ENCODE measurements around the gene GPC1. TPM values are rescaled to one million over a fixed set of nuclear protein-coding genes. Genes with fewer than 3 reads are reported as not detected.

The GPC1 gene
- polyA plus RNA-seq, 1 donor, result 16.3 TPM

DNA sequence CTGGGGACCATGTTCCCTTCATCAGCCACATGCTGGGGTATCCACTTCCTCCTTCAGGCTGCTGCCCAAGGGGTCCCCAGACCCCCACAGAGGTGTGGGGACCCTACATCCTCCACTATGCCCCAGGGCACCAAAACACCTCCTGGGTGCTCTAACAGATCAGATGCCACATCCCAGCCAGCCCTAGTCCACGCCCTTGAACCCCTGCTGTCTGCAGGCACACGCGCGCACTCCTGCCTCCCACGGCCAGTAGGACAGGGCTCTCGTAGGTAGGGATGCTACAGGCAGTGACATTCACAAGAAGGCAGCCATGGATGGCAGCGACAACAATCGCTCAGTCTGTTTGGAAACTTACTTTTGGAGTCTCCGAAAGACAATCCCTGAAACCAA, 3.0 kb upstream of the GPC1 start:
- DNase-seq, result no peak
- WGBS (ENCODE audit: insufficient coverage, low lambda C conversion rate), result no CpG with 5 or more reads among the region's 9 CpGs
- no peak overlapping the region for H3K4me3 ChIP-seq (ENCODE audit: low read length)
- H3K27me3 ChIP-seq (ENCODE audit: control insufficient read depth, insufficient read depth, low read length), result peaks cover 32% of the 10 kb centered on the region
- no peak overlapping the region for H3K27ac ChIP-seq (ENCODE audit: low read length)
- peaks cover 3% of the 10 kb centered on the region for H3K9me3 ChIP-seq (ENCODE audit: control insufficient read depth, low read depth, low read length)
- no peaks in the 10 kb centered on the region for H3K4me1 ChIP-seq (ENCODE audit: control insufficient read depth, insufficient read depth, low read length)
- no peaks in the 10 kb centered on the region for H3K36me3 ChIP-seq (ENCODE audit: control insufficient read depth, insufficient read depth, low read length)

DNA sequence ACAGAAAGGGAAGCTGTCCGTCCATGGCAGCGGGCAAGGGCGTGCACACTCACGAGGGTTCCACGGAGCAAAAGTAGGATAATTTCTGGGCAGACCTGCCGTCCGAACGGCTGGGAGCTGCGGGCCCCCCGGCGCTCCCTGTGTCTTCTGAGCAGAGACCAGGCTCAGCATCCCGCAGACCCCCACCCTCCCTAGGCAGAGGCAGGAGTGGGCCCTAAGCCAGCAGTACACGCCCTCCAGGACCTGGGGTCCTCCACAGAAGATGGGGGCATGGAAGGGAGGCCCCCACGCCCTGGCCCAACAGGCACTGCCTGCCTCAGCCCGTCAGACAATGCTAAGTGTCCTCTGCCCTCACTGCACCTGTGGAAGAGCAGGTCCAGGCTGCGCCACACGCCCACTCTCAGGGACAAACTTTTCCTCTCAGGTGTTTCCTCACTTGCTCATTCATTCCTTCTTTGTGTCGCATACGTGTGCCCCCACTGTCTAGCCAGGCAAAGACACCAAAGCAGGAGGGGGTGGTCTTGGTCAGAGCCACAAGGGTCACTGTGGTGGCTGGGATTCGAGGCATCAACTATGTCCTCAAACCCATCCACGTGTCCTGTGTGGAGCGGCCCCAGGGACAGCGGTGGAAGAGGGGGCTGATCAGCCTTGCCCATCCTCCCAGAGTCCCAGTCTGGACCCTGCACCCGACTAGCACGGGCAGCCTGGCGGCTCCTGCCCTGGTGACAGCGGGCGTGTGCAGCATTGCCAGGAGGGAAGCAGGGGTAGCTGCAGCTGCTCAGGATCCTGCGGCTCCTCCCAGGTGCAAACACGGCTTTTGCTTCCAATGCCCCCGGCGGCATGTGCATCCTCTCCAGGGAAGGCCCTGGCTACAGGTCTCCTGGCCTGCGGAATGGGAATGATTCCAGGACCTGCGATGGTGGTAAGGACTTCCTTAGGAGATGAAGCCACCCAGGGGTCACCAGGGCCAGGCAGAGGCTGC, 2.4 kb upstream of the GPC1 start:
- no peaks in the 10 kb centered on the region for H3K4me1 ChIP-seq (ENCODE audit: control insufficient read depth, insufficient read depth, low read length)
- WGBS (ENCODE audit: insufficient coverage, low lambda C conversion rate), result no CpG with 5 or more reads among the region's 34 CpGs
- no peaks in the 10 kb centered on the region for H3K36me3 ChIP-seq (ENCODE audit: control insufficient read depth, insufficient read depth, low read length)
- no peak for DNase-seq
- H3K27ac ChIP-seq (ENCODE audit: low read length), result no peak overlapping the region
- H3K27me3 ChIP-seq (ENCODE audit: control insufficient read depth, insufficient read depth, low read length), result peaks cover 39% of the 10 kb centered on the region
- H3K9me3 ChIP-seq (ENCODE audit: control insufficient read depth, low read depth, low read length), result peaks cover 3% of the 10 kb centered on the region
- no peak overlapping the region for H3K4me3 ChIP-seq (ENCODE audit: low read length)

DNA sequence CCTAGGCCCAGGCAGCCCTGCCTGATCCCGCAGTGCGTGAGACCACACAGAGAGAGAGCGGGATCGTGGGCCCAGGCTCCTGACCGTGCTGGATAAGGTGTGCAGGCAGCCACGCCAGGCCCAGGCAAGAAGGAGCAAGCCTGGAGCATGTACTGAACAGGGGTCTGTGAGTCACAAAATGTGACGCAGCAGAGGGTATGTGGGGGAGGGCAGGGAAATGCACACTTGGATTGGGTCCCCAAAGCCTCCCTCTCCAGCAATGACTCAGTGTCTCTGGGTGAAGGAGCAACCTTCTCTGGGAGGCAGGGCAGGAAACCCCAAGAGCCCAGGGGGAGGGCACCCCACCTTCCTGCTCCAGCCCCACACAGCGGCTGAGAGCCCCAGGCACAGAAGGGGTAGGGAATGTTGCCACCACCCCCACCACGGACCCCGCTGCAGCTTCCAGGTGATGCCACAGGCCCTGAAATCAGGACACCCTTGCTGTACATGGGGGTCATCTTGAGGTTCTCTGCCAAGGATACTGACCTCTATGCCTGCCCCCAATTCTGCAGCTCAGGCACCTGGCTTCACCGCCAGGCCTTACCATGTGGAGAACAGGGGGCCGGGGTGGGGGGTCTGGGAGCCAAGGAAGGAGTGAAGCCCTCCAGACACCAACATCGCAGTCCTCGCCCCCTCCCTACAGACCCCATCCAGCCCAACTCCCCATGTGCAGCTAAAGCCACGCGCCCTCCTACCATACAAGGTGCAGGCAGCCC, 1.3 kb upstream of the GPC1 start:
- no peak for DNase-seq
- Histone ChIP-seq H3K4me1 (ENCODE audit: control insufficient read depth, insufficient read depth, low read length) (no peaks in the 10 kb centered on the region), H3K9me3 (ENCODE audit: control insufficient read depth, low read depth, low read length) (peaks cover 3% of the 10 kb centered on the region), H3K27me3 (ENCODE audit: control insufficient read depth, insufficient read depth, low read length) (peaks cover 40% of the 10 kb centered on the region), H3K27ac (ENCODE audit: low read length) (no peak overlapping the region), H3K36me3 (ENCODE audit: control insufficient read depth, insufficient read depth, low read length) (no peaks in the 10 kb centered on the region), H3K4me3 (ENCODE audit: low read length) (peak overlapping the region; percentile 23)
- no CpG with 5 or more reads among the region's 16 CpGs for WGBS (ENCODE audit: insufficient coverage, low lambda C conversion rate)

DNA sequence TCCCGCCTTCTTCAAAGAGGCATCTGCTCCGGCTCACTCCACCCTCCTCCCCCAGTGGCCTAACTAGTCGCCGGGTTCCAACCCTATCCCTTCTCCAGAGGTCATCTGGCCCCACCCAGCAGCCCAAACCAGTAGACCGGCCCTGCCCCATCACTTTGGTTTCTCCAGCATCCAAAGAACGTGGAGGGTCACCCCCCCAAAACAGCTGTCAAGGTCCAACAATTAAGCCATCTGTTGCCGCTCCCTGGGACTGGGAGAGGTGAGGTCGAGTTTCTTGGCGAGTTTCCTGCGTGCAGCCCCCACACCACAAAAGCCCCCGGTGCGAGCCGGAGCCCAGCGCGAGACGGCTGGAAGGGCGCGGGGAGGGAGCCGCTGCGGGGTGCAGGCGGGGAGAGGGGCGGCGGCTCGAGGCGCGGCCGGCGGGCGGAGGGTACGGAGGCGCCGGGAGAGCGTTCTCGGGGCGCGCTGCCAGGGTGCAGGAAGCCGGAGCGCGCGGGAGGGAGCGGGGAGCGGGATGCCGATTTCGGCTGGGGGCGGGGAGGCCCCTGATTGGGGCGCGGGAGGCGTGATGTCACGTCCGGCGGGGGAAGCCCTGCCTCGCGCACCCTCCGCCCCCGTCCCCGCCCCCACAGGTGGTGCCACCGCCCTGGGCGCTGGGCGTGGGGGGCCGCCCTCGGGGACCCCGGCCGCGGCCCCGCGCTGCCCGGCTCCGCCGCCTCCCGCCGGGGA, 571 bp upstream of the GPC1 start:
- H3K27me3 ChIP-seq (ENCODE audit: control insufficient read depth, insufficient read depth, low read length), result peaks cover 40% of the 10 kb centered on the region

GRCh38 chr2:240435948-240436682, 652 bp downstream of the GPC1 start:
- Histone ChIP-seq H3K27ac (ENCODE audit: low read length) (no peak overlapping the region), H3K9me3 (ENCODE audit: control insufficient read depth, low read depth, low read length) (no peaks in the 10 kb centered on the region), H3K27me3 (ENCODE audit: control insufficient read depth, insufficient read depth, low read length) (peaks cover 40% of the 10 kb centered on the region), H3K4me1 (ENCODE audit: control insufficient read depth, insufficient read depth, low read length) (no peaks in the 10 kb centered on the region), H3K4me3 (ENCODE audit: low read length) (peak overlapping the region; percentile 21), H3K36me3 (ENCODE audit: control insufficient read depth, insufficient read depth, low read length) (no peaks in the 10 kb centered on the region)
- WGBS (ENCODE audit: insufficient coverage, low lambda C conversion rate), result no CpG with 5 or more reads among the region's 88 CpGs
- DNase-seq, result peak in 1 of 2 donors; percentile 19

More for the DNA sequence above, 571 bp upstream of the GPC1 start:
- peak; percentile 67 to 72 for DNase-seq
- peak overlapping the region; percentile 23 for H3K4me3 ChIP-seq (ENCODE audit: low read length)
- H3K4me1 ChIP-seq (ENCODE audit: control insufficient read depth, insufficient read depth, low read length), result no peaks in the 10 kb centered on the region
- WGBS (ENCODE audit: insufficient coverage, low lambda C conversion rate), result no CpG with 5 or more reads among the region's 71 CpGs
- no peak overlapping the region for H3K27ac ChIP-seq (ENCODE audit: low read length)
- H3K9me3 ChIP-seq (ENCODE audit: control insufficient read depth, low read depth, low read length), result no peaks in the 10 kb centered on the region
- H3K36me3 ChIP-seq (ENCODE audit: control insufficient read depth, insufficient read depth, low read length), result no peaks in the 10 kb centered on the region

GRCh38 chr2:240436683-240437550, 1.5 kb downstream of the GPC1 start:
- Histone ChIP-seq H3K4me1 (ENCODE audit: control insufficient read depth, insufficient read depth, low read length) (no peaks in the 10 kb centered on the region), H3K9me3 (ENCODE audit: control insufficient read depth, low read depth, low read length) (no peaks in the 10 kb centered on the region), H3K4me3 (ENCODE audit: low read length) (peak overlapping the region; percentile 21), H3K27ac (ENCODE audit: low read length) (no peak overlapping the region), H3K36me3 (ENCODE audit: control insufficient read depth, insufficient read depth, low read length) (no peaks in the 10 kb centered on the region), H3K27me3 (ENCODE audit: control insufficient read depth, insufficient read depth, low read length) (peaks cover 40% of the 10 kb centered on the region)
- no CpG with 5 or more reads among the region's 45 CpGs for WGBS (ENCODE audit: insufficient coverage, low lambda C conversion rate)
- DNase-seq, result no peak

DNA sequence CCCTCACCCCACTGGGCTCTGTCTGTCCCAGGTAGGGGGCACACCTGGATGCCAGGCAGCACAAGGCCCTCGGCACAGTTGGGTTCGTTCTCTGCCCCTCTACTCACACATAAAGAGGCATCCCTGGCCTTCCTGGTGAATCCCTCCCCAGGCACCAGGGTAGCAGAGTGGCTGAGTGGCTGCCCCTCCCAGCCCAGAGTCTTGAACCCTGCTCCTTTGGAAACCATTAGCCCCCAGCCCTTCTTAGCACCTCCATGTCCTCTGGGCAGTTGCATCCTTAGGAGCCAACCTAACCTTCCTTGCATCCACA, 2.0 kb downstream of the GPC1 start:
- no CpG with 5 or more reads among the region's 2 CpGs for WGBS (ENCODE audit: insufficient coverage, low lambda C conversion rate)
- H3K4me1 ChIP-seq (ENCODE audit: control insufficient read depth, insufficient read depth, low read length), result no peaks in the 10 kb centered on the region
- no peak overlapping the region for H3K4me3 ChIP-seq (ENCODE audit: low read length)
- H3K36me3 ChIP-seq (ENCODE audit: control insufficient read depth, insufficient read depth, low read length), result no peaks in the 10 kb centered on the region
- no peak overlapping the region for H3K27ac ChIP-seq (ENCODE audit: low read length)
- peaks cover 38% of the 10 kb centered on the region for H3K27me3 ChIP-seq (ENCODE audit: control insufficient read depth, insufficient read depth, low read length)
- DNase-seq, result no peak
- no peaks in the 10 kb centered on the region for H3K9me3 ChIP-seq (ENCODE audit: control insufficient read depth, low read depth, low read length)

DNA sequence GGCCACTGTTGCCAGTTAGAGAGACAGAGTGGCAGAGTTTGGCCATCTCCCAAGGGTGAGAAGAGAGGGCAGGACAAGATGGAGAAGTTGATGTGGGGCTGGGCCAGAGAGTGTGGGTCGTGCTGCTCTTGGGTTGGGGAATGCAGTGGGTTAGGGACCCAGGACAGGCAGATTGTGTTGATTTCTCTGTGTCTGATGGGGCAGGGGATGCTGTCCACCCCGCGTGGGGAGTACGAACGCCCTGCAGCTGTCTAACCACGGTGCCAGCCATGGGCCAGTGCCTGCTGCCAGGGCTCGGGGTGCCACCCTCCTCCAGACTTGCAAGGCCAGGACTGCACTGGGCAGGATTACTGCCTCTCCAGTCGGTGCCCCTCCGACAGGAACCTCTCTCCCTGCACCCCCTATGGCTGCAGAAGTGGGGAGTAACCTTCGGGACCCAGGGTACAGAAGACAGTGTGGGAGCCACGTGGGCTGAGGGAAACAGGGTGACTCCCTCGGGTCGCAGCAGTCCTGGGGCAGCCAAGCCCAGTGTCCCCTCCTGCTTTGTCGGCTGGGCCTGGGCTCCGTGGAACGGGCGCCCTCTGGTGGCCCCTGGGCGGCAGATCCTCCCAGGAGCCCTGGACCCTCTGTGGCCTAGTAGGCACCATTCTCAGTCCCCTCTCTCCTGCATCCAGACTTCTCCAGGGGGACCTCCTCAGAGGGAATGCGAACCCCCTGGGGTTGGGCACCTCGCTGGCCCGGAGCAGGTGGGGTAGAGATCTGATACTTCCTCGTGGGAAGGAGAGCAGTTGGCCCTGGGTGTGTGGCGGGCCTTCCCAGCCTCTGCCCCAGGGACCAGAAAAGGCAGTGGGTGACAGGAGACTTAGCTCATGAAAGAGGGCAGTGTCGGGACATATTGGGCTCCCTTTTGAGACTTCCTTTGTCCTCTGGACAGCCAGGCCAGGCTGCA, 2.7 kb downstream of the GPC1 start:
- Histone ChIP-seq H3K4me3 (ENCODE audit: low read length) (no peak overlapping the region), H3K4me1 (ENCODE audit: control insufficient read depth, insufficient read depth, low read length) (no peaks in the 10 kb centered on the region), H3K27ac (ENCODE audit: low read length) (no peak overlapping the region), H3K36me3 (ENCODE audit: control insufficient read depth, insufficient read depth, low read length) (no peaks in the 10 kb centered on the region), H3K27me3 (ENCODE audit: control insufficient read depth, insufficient read depth, low read length) (peaks cover 37% of the 10 kb centered on the region), H3K9me3 (ENCODE audit: control insufficient read depth, low read depth, low read length) (no peaks in the 10 kb centered on the region)
- DNase-seq, result peak; percentile 37 to 41
- no CpG with 5 or more reads among the region's 24 CpGs for WGBS (ENCODE audit: insufficient coverage, low lambda C conversion rate)

Data from large intestine (tissue), 3 donors.